H1 (cell line): Measurements from ENCODE around the gene FMNL2. TPM values are rescaled to one million over a fixed set of nuclear protein-coding genes. Genes with fewer than 3 reads are reported as not detected.

ENCODE experiments used
- HDAC6 ChIP-seq: IDR thresholded peaks from one replicate; pipeline ENCODE4 v1.7.1; 2012; ENCODE audit warnings: low read depth, mild to moderate bottlenecking, inconsistent platforms, low read length, moderate library complexity
- RBBP5 ChIP-seq: IDR thresholded peaks from 2 replicates; pipeline ENCODE4 v1.7.1; 2012; ENCODE audit warnings: low read depth, mild to moderate bottlenecking, inconsistent platforms, low read length, moderate library complexity, borderline replicate concordance
- TBP ChIP-seq: IDR thresholded peaks from 2 replicates; pipeline ENCODE4 v1.6.1; 2011; ENCODE audit warnings: low read depth, low read length, improper control_type of control experiment
- polyA plus RNA-seq, 7 experiments: library from polyadenylated mRNA; depleted of rRNA in 3 of 7; stranded (reverse) in 5 of 7; unstranded in 2 of 7; fragments of >200 nt in 5 of 7; fragments of 200-250 nt in 2 of 7; gene quantifications; 1 replicate in 5 of 7; 2 replicates in 1 of 7; 4 replicates in 1 of 7; pipeline versions ENCODE4 v1.2.1 to v1.2.3, GENCODE V29; 2011 to 2013; ENCODE audit warnings: missing spikeins in 2 of 7, mixed read lengths in 2 of 7
- total RNA-seq: library from RNA; stranded (reverse); fragmentation: NEBNext Ultra II Directional; extraction: Animal tissue kit (Norgen Biotek cat#: 25700); gene quantifications from 2 replicates; pipeline ENCODE4 v1.2.1, GENCODE V29; 2021

Gene FMNL2
- total and polyA plus RNA-seq, 2 of the 8 experiments (the other 6 are each of a cell fraction or from before 2014, with no cell fraction given), result 15.5 to 45.1 TPM

- no peak for TF ChIP-seq TBP
- TF ChIP-seq RBBP5, result no peak
- no peak for TF ChIP-seq HDAC6
These were observed 127.8 kb downstream of the FMNL2 start (continued) for GRCh38 chr2:152462779-152463178.
